Measurements from ENCODE around the gene PLB1. TPM values are rescaled to one million over a fixed set of nuclear protein-coding genes. Genes with fewer than 3 reads are reported as not detected.
"Not testable (repeated sequence)": the region's sequence is repeated elsewhere in the genome, so short reads cannot be mapped to it uniquely, and the experiment has no call there.

The PLB1 gene
- total RNA-seq, 1 donor from 2014 or later: 2.2 TPM

DNA sequence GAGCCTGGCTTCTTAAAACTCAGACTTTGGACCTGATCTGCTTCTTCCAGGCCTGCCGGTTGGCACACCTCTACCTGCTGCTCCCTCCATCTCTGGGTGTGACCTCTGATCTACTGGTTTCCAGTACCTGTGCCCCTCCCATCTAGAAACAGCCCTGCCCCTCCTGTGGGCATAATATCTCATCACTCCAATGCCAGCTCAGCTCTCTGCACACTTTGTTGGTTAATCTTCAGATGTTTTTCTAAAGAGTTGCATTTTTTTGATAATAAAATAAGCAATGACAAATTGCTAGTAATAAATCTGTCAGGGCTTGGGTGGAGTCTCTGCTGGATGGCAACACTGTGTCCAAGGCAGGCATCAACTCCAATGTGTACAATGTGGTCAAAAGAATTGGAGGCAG lies 166.2 kb downstream of the PLB1 start:
- TF ChIP-seq, protein P1, sequence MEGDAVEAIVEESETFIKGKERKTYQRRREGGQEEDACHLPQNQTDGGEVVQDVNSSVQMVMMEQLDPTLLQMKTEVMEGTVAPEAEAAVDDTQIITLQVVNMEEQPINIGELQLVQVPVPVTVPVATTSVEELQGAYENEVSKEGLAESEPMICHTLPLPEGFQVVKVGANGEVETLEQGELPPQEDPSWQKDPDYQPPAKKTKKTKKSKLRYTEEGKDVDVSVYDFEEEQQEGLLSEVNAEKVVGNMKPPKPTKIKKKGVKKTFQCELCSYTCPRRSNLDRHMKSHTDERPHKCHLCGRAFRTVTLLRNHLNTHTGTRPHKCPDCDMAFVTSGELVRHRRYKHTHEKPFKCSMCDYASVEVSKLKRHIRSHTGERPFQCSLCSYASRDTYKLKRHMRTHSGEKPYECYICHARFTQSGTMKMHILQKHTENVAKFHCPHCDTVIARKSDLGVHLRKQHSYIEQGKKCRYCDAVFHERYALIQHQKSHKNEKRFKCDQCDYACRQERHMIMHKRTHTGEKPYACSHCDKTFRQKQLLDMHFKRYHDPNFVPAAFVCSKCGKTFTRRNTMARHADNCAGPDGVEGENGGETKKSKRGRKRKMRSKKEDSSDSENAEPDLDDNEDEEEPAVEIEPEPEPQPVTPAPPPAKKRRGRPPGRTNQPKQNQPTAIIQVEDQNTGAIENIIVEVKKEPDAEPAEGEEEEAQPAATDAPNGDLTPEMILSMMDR (IDR thresholded peaks at IDR 0.05; ENCODE audit: unreplicated experiment): no peak
- H3K27me3 Mint-ChIP-seq (ENCODE audit: low read depth): no peaks in the 10 kb centered on the region
- no peak for DNase-seq (ENCODE audit: low spot score in 2 of 2, unreplicated experiment in 2 of 2)
- peak overlapping the region; percentile 62 for H3K27ac Mint-ChIP-seq
- H3K4me3 Mint-ChIP-seq: no peak overlapping the region
- no peaks in the 10 kb centered on the region for H3K9me3 Mint-ChIP-seq
- peaks cover 59% of the 10 kb centered on the region for H3K4me1 Mint-ChIP-seq
- no peaks in the 10 kb centered on the region for H3K36me3 Mint-ChIP-seq

DNA sequence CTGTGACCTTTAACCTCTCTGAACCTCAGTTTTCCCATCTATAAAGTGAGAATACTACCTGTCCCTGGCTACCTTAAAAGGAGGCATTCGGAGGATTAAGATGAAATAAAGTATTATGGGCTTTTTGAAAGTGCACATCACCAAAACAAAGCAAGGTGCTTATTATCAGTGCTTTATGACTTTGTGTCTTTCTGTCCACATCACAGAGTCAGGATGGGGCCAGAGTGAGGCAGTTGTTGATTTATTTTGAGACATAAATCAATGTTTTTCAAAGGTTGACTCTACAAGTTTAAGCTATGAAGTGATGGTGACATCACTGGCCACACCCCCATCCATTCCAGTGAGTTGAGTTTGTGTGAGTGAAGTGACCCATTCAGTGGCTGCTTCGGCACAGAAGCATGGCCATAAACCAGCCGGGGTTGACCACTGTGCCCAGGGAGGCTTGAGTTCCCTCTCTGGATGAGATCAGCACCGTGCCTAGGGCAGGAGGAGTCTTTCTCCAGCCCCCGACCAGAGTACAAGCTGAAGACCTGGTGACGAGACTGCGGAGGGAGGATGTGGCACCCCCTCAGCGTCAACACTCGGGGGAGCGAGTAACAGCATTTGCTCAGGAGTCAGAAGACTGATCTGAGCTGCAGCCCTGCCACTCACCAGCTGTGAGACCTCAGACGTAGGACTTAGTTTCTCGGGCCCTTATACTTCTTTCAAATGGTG lies 166.8 kb downstream of the PLB1 start:
- Mint-ChIP-seq H3K27ac (peak overlapping the region; percentile 85), H3K4me1 (peaks cover 64% of the 10 kb centered on the region), H3K27me3 (ENCODE audit: low read depth) (no peaks in the 10 kb centered on the region), H3K36me3 (no peaks in the 10 kb centered on the region), H3K9me3 (no peaks in the 10 kb centered on the region), H3K4me3 (no peak overlapping the region)
- no peak for DNase-seq (ENCODE audit: low spot score in 2 of 2, unreplicated experiment in 2 of 2)
- TF ChIP-seq, protein P1 (IDR thresholded peaks at IDR 0.05; ENCODE audit: unreplicated experiment): no peak

DNA sequence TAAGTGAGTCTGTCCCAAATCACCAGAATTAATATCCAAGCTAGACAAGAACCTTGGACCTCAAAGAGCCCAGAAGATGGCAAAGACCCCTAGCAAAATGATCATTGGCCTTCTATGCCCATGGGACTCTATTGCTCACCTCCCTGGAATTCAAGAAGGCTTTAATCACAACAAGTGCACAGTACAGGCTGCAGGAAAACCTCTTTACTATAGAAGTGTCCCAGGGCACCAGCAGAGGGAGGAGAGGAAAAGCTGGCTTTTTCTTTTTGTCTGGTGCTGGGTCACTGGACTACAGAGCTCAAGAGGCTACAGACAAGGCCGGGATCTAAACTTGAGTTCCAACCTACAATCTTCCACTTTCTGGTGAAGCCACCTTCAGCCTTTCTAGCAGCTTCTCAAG lies 167.5 kb downstream of the PLB1 start:
- Mint-ChIP-seq H3K9me3 (no peaks in the 10 kb centered on the region), H3K36me3 (no peaks in the 10 kb centered on the region), H3K27me3 (ENCODE audit: low read depth) (no peaks in the 10 kb centered on the region), H3K4me1 (peaks cover 61% of the 10 kb centered on the region), H3K27ac (peak overlapping the region; percentile 85), H3K4me3 (no peak overlapping the region)
- TF ChIP-seq, protein P1 (IDR thresholded peaks at IDR 0.05; ENCODE audit: unreplicated experiment): no peak
- DNase-seq (ENCODE audit: low spot score in 2 of 2, unreplicated experiment in 2 of 2): no peak

DNA sequence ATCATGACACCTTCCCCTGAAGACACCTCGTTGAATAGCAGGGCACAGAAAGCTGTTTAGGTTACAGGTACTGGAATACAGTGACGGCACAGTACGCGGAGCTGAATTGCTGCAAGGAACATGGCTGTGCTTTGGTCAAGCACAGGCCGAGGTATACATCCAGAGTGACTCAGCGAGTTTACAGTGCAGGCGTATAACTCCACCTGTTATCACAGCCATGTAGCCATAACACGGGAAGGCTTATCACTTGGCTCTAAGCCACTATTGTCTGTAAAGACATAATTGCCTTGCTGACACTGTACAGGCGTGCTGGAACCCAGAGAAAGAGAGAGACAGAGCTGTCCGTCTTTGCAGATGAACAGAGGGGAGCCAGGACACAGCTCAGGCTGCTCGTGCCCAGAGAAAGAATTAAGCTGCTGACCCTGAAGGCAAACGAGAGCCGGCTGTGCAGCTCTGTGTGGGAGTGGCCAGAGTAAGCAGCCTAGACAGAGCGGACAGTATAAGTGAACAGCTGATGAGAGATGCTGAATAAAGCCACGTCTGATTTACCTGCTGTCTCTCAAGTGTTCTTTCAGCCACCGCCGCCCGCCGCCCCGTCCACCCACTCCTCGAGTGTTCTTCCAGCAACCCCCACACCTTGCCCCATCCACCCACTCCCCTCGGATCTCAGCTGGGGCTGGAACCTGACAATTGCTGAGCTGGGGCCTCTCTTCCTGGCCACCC lies 168.4 kb downstream of the PLB1 start:
- Mint-ChIP-seq H3K27ac (peak overlapping the region; percentile 85), H3K4me3 (no peak overlapping the region), H3K36me3 (no peaks in the 10 kb centered on the region), H3K9me3 (no peaks in the 10 kb centered on the region), H3K4me1 (peaks cover 60% of the 10 kb centered on the region), H3K27me3 (ENCODE audit: low read depth) (no peaks in the 10 kb centered on the region)
- TF ChIP-seq, protein P1 (IDR thresholded peaks at IDR 0.05; ENCODE audit: unreplicated experiment): no peak
- DNase-seq (ENCODE audit: low spot score in 2 of 2, unreplicated experiment in 2 of 2): peak in 1 of 2 experiments; percentile 40

DNA sequence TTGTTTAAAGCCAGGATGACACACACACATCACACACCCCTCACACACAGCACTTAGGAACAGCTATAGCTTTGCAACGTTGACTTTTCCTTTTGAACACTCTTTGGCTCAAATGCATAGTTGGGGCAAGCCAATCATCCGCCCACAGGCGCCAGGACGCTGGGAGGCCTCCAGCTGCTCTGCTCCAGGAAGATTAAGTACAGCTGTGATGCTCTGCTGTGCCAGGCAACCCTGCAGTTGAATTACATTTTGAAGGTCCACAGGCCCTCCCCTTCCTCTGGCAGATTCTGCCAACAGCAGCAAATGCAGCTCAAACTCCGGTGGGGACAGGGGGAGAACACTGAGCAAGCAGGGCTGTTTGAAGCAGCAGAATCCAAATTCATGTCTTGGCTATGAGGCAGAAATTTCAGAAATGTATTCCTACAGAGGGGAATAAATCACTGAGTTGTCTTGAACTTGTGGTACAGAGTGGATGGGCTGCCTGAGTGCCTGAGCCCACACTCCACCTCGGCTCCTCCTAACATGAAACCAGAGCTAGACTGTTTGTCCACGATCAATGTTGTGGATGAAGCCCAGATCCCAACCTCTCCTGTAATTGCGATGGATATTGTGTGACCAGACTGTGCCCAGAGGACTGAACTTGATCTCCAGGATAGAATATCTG lies 169.3 kb downstream of the PLB1 start:
- no peaks in the 10 kb centered on the region for H3K27me3 Mint-ChIP-seq (ENCODE audit: low read depth)
- H3K9me3 Mint-ChIP-seq: no peaks in the 10 kb centered on the region
- no peak overlapping the region for H3K4me3 Mint-ChIP-seq
- H3K4me1 Mint-ChIP-seq: peaks cover 60% of the 10 kb centered on the region
- no peak for DNase-seq (ENCODE audit: low spot score in 2 of 2, unreplicated experiment in 2 of 2)
- TF ChIP-seq, protein P1 (IDR thresholded peaks at IDR 0.05; ENCODE audit: unreplicated experiment): no peak
- H3K27ac Mint-ChIP-seq: peak overlapping the region; percentile 85
- H3K36me3 Mint-ChIP-seq: no peaks in the 10 kb centered on the region

DNA sequence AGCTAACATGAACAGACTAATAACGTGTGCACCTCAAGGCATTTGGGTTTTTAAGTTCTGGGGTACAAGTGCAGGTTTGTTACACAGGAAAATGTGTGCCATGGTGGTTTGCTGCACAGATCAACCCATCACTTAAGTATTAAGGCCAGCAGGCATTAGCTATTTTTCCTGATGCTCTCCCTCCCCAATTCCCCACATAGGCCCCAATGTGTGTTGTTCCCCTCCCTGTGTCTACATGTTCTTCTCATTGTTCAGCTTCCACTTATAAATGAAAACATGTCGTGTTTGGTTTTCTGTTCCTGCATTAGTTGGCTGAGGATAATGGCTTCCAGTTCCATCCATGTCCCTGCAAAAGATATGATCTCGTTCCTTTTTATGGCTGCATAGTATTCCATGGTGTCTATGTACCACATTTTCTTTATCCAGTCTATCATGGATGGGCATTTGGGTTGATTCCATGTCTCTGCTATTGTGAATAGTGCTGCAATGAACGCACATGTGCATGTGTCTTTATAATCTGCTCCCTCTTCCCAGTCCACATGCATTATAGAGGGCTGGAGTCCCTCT lies 170.0 kb downstream of the PLB1 start:
- H3K27ac Mint-ChIP-seq: peak overlapping the region; percentile 85
- not testable (repeated sequence) for H3K4me3 Mint-ChIP-seq; DNase-seq (ENCODE audit: low spot score in 2 of 2, unreplicated experiment in 2 of 2); H3K36me3 Mint-ChIP-seq; H3K9me3 Mint-ChIP-seq; H3K27me3 Mint-ChIP-seq (ENCODE audit: low read depth)
- peaks cover 65% of the 10 kb centered on the region for H3K4me1 Mint-ChIP-seq

Data from mesothelial cell of epicardium (in vitro differentiated cells).